H1 (cell line): ENCODE results near the gene TTC22.

ENCODE experiments used
- EP300 ChIP-seq, 2 experiments: IDR thresholded peaks; 1 replicate in 1 of 2; 2 replicates in 1 of 2; pipeline ENCODE4 v1.6.1; 2011 to 2012; ENCODE audit warnings: low read depth in 2 of 2, low read length in 2 of 2, mild to moderate bottlenecking in 2 of 2, borderline replicate concordance in 1 of 2, inconsistent platforms in 1 of 2, moderate library complexity in 1 of 2
- PHF8 ChIP-seq: fragments of 200-600 bp; sonication (generic); conservative IDR thresholded peaks from 2 replicates; pipeline ENCODE4 v1.7.1; 2012; ENCODE audit warnings: low read depth, mild to moderate bottlenecking, inconsistent platforms, low read length, moderate library complexity
- TAF1 ChIP-seq: IDR thresholded peaks from 2 replicates; pipeline ENCODE4 v1.6.1; 2011; ENCODE audit warnings: mild to moderate bottlenecking, low read depth, low read length
- TF ChIP-seq, protein P1 (sequence below), 3 experiments: IDR thresholded peaks; 1 replicate in 2 of 3; 2 replicates in 1 of 3; pipeline versions ENCODE4 v1.5.1 to v1.6.1; 2011; ENCODE audit warnings: low read length in 3 of 3, mild to moderate bottlenecking in 3 of 3, inconsistent platforms in 2 of 3, low read depth in 1 of 3, moderate library complexity in 1 of 3; ENCODE audit not compliant: insufficient read depth in 1 of 3; ENCODE audit errors: control extremely low read depth in 1 of 3
- TF ChIP-seq, protein P2 (sequence below): IDR thresholded peaks from 2 replicates; pipeline ENCODE4 v1.6.1; 2012; ENCODE audit warnings: inconsistent platforms

DNA sequence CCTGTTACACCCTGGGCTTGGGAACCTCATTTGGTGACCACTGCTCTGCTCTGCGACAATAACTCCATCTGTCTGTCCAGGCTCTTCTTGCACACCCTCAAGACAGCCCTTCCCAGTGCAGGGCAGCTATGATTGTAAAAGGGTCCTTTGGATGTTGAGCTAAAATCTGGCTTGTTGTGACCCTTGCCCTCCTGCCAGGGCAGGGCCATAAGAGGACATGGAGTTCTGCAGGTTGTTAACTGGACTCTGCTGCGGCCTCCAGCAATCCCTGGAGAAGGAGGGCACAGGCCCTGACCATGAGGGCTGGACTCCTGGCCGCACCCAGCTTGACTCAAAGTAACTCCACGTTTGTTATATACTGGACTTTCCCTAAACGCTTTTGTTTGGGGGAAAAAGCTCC lies 44.6 kb upstream of the TTC22 start:
- TF ChIP-seq, protein P1, sequence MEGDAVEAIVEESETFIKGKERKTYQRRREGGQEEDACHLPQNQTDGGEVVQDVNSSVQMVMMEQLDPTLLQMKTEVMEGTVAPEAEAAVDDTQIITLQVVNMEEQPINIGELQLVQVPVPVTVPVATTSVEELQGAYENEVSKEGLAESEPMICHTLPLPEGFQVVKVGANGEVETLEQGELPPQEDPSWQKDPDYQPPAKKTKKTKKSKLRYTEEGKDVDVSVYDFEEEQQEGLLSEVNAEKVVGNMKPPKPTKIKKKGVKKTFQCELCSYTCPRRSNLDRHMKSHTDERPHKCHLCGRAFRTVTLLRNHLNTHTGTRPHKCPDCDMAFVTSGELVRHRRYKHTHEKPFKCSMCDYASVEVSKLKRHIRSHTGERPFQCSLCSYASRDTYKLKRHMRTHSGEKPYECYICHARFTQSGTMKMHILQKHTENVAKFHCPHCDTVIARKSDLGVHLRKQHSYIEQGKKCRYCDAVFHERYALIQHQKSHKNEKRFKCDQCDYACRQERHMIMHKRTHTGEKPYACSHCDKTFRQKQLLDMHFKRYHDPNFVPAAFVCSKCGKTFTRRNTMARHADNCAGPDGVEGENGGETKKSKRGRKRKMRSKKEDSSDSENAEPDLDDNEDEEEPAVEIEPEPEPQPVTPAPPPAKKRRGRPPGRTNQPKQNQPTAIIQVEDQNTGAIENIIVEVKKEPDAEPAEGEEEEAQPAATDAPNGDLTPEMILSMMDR (IDR thresholded peaks at IDR 0.05; ENCODE audit: control extremely low read depth in 1 of 3, insufficient read depth in 1 of 3, low read depth in 1 of 3, low read length in 3 of 3), result no peak
- TF ChIP-seq EP300 (IDR thresholded peaks at IDR 0.05; ENCODE audit: borderline replicate concordance in 1 of 2, low read depth in 2 of 2, low read length in 2 of 2) (no peak), TAF1 (no peak), PHF8 (no peak)
- TF ChIP-seq, protein P2, sequence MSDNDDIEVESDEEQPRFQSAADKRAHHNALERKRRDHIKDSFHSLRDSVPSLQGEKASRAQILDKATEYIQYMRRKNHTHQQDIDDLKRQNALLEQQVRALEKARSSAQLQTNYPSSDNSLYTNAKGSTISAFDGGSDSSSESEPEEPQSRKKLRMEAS, result no peak
